H9 (cell line): ENCODE data around the gene DCP1A. TPM values are rescaled to one million over a fixed set of nuclear protein-coding genes. Genes with fewer than 3 reads are reported as not detected.

Experiments
- DNase-seq: peaks from one replicate; pipeline ENCODE4 v3.0.0-alpha.2; 2017
- H2AFZ ChIP-seq: one replicate; pipeline ENCODE4 v1.6.1; 2013; ENCODE audit warnings: mild to moderate bottlenecking, low read length, control low read depth, moderate library complexity
- H2AK5ac ChIP-seq: 2 replicates; pipeline ENCODE4 v1.6.1; 2013; ENCODE audit warnings: low read length, control low read depth, mixed read lengths; ENCODE audit not compliant: insufficient read length
- H2BK120ac ChIP-seq: one replicate; pipeline ENCODE4 v1.6.1; 2013; ENCODE audit warnings: low read depth, mild to moderate bottlenecking, low read length, control low read depth, inconsistent platforms; ENCODE audit not compliant: poor library complexity, severe bottlenecking
- H2BK12ac ChIP-seq: 2 replicates; pipeline ENCODE4 v1.6.1; 2013; ENCODE audit warnings: low read length, control low read depth, mixed read lengths, low read depth; ENCODE audit not compliant: insufficient read length
- H2BK15ac ChIP-seq: 2 replicates; pipeline ENCODE4 v1.6.1; 2013; ENCODE audit warnings: low read depth, low read length, control low read depth
- H2BK20ac ChIP-seq: one replicate; pipeline ENCODE4 v1.6.1; 2013; ENCODE audit warnings: low read depth, mild to moderate bottlenecking, low read length, control low read depth, inconsistent platforms; ENCODE audit not compliant: poor library complexity, severe bottlenecking
- H2BK5ac ChIP-seq: 2 replicates; pipeline ENCODE4 v1.6.1; 2013; ENCODE audit warnings: low read length, control low read depth, mixed read lengths; ENCODE audit not compliant: insufficient read length
- H3K14ac ChIP-seq: 2 replicates; pipeline ENCODE4 v1.6.1; 2013; ENCODE audit warnings: low read length, control low read depth; ENCODE audit not compliant: insufficient read depth
- H3K18ac ChIP-seq: 2 replicates; pipeline ENCODE4 v1.6.1; 2013; ENCODE audit warnings: low read depth, mild to moderate bottlenecking, mixed read lengths, low read length, control low read depth; ENCODE audit not compliant: insufficient read length
- H3K23ac ChIP-seq: 2 replicates; pipeline ENCODE4 v1.6.1; 2013; ENCODE audit warnings: low read length, control low read depth, mixed read lengths, low read depth; ENCODE audit not compliant: insufficient read length
- H3K23me2 ChIP-seq: 2 replicates; pipeline ENCODE4 v1.6.1; 2013; ENCODE audit warnings: low read depth, mild to moderate bottlenecking, mixed read lengths, low read length, control low read depth; ENCODE audit not compliant: insufficient read length, poor library complexity, severe bottlenecking
- H3K27ac ChIP-seq: 2 replicates; pipeline ENCODE4 v1.5.1; 2013; ENCODE audit warnings: low read length, control low read depth, mixed read lengths, low read depth; ENCODE audit not compliant: insufficient read length
- H3K27me3 ChIP-seq: 2 replicates; pipeline ENCODE4 v1.6.1; 2013; ENCODE audit warnings: low read length, control low read depth, inconsistent platforms; ENCODE audit not compliant: insufficient read depth
- H3K4ac ChIP-seq: 2 replicates; pipeline ENCODE4 v1.6.1; 2013; ENCODE audit warnings: low read depth, mild to moderate bottlenecking, control low read depth, inconsistent platforms, low read length, moderate library complexity
- H3K4me1 ChIP-seq: 2 replicates; pipeline ENCODE4 v1.6.1; 2013; ENCODE audit warnings: low read length, control low read depth, inconsistent platforms; ENCODE audit not compliant: insufficient read depth
- H3K4me2 ChIP-seq: 2 replicates; pipeline ENCODE4 v1.6.1; 2013; ENCODE audit warnings: low read length, control low read depth, mixed read lengths; ENCODE audit not compliant: insufficient read length, insufficient read depth
- H3K56ac ChIP-seq: 2 replicates; pipeline ENCODE4 v1.6.1; 2013; ENCODE audit warnings: low read depth, mild to moderate bottlenecking, mixed read lengths, low read length, control low read depth; ENCODE audit not compliant: insufficient read length
- H3K79me1 ChIP-seq: 2 replicates; pipeline ENCODE4 v1.6.1; 2013; ENCODE audit warnings: low read depth, mild to moderate bottlenecking, moderate library complexity, low read length, control low read depth, inconsistent platforms; ENCODE audit not compliant: insufficient read depth, poor library complexity, severe bottlenecking
- H3K79me2 ChIP-seq: 2 replicates; pipeline ENCODE4 v1.6.1; 2013; ENCODE audit warnings: low read length, control low read depth, inconsistent platforms; ENCODE audit not compliant: insufficient read depth
- H3K9ac ChIP-seq: 2 replicates; pipeline ENCODE4 v1.6.1; 2013; ENCODE audit warnings: low read length, control low read depth, mixed read lengths; ENCODE audit not compliant: insufficient read length; ENCODE audit errors: extremely low read depth
- H3K9me3 ChIP-seq: one replicate; pipeline ENCODE4 v1.6.1; 2013; ENCODE audit warnings: low read depth, low read length, inconsistent platforms; ENCODE audit not compliant: control insufficient read depth
- H3T11ph ChIP-seq: one replicate; pipeline ENCODE4 v1.6.1; 2013; ENCODE audit warnings: mild to moderate bottlenecking, low read length, control low read depth, inconsistent platforms
- H4K20me1 ChIP-seq: one replicate; pipeline ENCODE4 v1.6.1; 2013; ENCODE audit not compliant: control insufficient read depth, insufficient read length, insufficient read depth
- H4K5ac ChIP-seq: 2 replicates; pipeline ENCODE4 v1.6.1; 2013; ENCODE audit warnings: low read depth, mild to moderate bottlenecking, mixed read lengths, low read length, control low read depth; ENCODE audit not compliant: insufficient read length
- H4K8ac ChIP-seq: replicated peaks from 2 replicates; pipeline ENCODE4 v1.6.1; 2013; ENCODE audit warnings: low read length, control low read depth, mixed read lengths, low read depth; ENCODE audit not compliant: insufficient read length
- H4K91ac ChIP-seq: 2 replicates; pipeline ENCODE4 v1.6.1; 2013; ENCODE audit warnings: low read depth, mild to moderate bottlenecking, moderate library complexity, mixed read lengths, low read length, control low read depth; ENCODE audit not compliant: insufficient read length
- H3K27ac Mint-ChIP-seq, 3 experiments: 2 replicates in 2 of 3; 3 replicates in 1 of 3; pipeline ENCODE4 v1.8.0; 2020 to 2021; ENCODE audit warnings: mixed read lengths in 3 of 3, mild to moderate bottlenecking in 1 of 3, moderate library complexity in 1 of 3
- H3K27me3 Mint-ChIP-seq: 2 replicates; pipeline ENCODE4 v1.8.0; 2021; ENCODE audit warnings: low read depth, mild to moderate bottlenecking, moderate library complexity, mixed read lengths
- H3K36me3 Mint-ChIP-seq, 3 experiments: 2 replicates in 2 of 3; 3 replicates in 1 of 3; pipeline ENCODE4 v1.8.0; 2020 to 2021; ENCODE audit warnings: low read depth in 3 of 3, mixed read lengths in 3 of 3; ENCODE audit not compliant: insufficient read depth in 1 of 3
- H3K4me1 Mint-ChIP-seq, 2 experiments: 2 replicates each; pipeline ENCODE4 v1.8.0; 2020; ENCODE audit warnings: mixed read lengths in 2 of 2
- H3K4me3 Mint-ChIP-seq, 2 experiments: 2 replicates in 1 of 2; 3 replicates in 1 of 2; pipeline ENCODE4 v1.8.0; 2020 to 2021; ENCODE audit warnings: mild to moderate bottlenecking in 2 of 2, mixed read lengths in 2 of 2, moderate library complexity in 1 of 2
- H3K9me3 Mint-ChIP-seq, 2 experiments: 2 replicates in 1 of 2; 3 replicates in 1 of 2; pipeline ENCODE4 v1.8.0; 2020; ENCODE audit warnings: mild to moderate bottlenecking in 2 of 2, mixed read lengths in 2 of 2, moderate library complexity in 1 of 2
- CTCF ChIP-seq: fragments of 200-600 bp; sonication (generic); conservative IDR thresholded peaks from 3 replicates; pipeline ENCODE4 v1.8.0; 2021; ENCODE audit warnings: antibody characterized with exemption, mild to moderate bottlenecking
- WGBS: extraction: QIAGEN DNeasy Blood & Tissue Kit; methylation state at CpG from one replicate; pipeline ENCODE4 v1.1.7; 2013; ENCODE audit warnings: missing lambda C conversion rate, low lambda C conversion rate, mixed read lengths; ENCODE audit not compliant: insufficient read length; ENCODE audit errors: extremely low coverage; 5-methylcytosine and 5-hydroxymethylcytosine counted together
- total RNA-seq: library from RNA; stranded (reverse); gene quantifications from 2 replicates; pipeline ENCODE4 v1.2.1, GENCODE V29; 2021

DCP1A gene
- total RNA-seq, 1 experiment from 2014 or later: 17.8 TPM

- Histone ChIP-seq H4K91ac (no peak overlapping the region), H3K4ac (no peak overlapping the region), H4K8ac (no peak overlapping the region), H3T11ph (no peak overlapping the region), H2AFZ (no peak overlapping the region), H2BK12ac (no peak overlapping the region), H2BK5ac (no peak overlapping the region), H3K23me2 (no peaks in the 10 kb centered on the region), H3K56ac (no peak overlapping the region), H3K23ac (no peak overlapping the region), H3K79me2 (no peaks in the 10 kb centered on the region), H3K9me3 (no peaks in the 10 kb centered on the region), H2BK20ac (no peak overlapping the region), H3K27me3 (no peaks in the 10 kb centered on the region), H4K5ac (no peak overlapping the region), H3K27ac (no peak overlapping the region), H3K4me1 (no peaks in the 10 kb centered on the region), H3K9ac (no peak overlapping the region), H4K20me1 (no peaks in the 10 kb centered on the region), H3K79me1 (peaks cover 3% of the 10 kb centered on the region), H2AK5ac (no peak overlapping the region), H2BK15ac (no peak overlapping the region), H3K14ac (no peak overlapping the region), H3K4me2 (no peak overlapping the region), H2BK120ac (no peak overlapping the region), H3K18ac (no peak overlapping the region)
- DNase-seq: no peak
- no peaks in the 10 kb centered on the region for H3K4me1 Mint-ChIP-seq
- no peak overlapping the region for H3K27ac Mint-ChIP-seq
- no peak; the same call in 2 of the 3 replicates for TF ChIP-seq CTCF
- no CpG with 5 or more reads among the region's 5 CpGs for WGBS
- no peaks in the 10 kb centered on the region for H3K27me3 Mint-ChIP-seq
- no peak overlapping the region for H3K4me3 Mint-ChIP-seq
- H3K9me3 Mint-ChIP-seq: no peaks in the 10 kb centered on the region
- peaks cover 1 to 22% (median 19%) of the 10 kb centered on the region in 3 experiments; a peak in 6 of 7 replicates for H3K36me3 Mint-ChIP-seq
Measured at GRCh38 chr3:53320697-53321096, 26.6 kb downstream of the DCP1A start.
